OCI-LY7 (cell line): Measurements from ENCODE around the gene RAB35.

Source experiments
- EZH2phosphoT487 ChIP-seq: fragments of 200-600 bp; sonication (generic); IDR thresholded peaks from 2 replicates; pipeline ENCODE4 v1.6.1; 2018; ENCODE audit warnings: low read depth, borderline replicate concordance, mild to moderate bottlenecking, mixed run types, antibody characterized with exemption, low read length, moderate library complexity, mixed read lengths
- TF ChIP-seq, protein P1 (sequence below): fragments of 200-600 bp; sonication (generic); conservative IDR thresholded peaks from 2 replicates; pipeline ENCODE4 v1.5.1; 2014; ENCODE audit warnings: mild to moderate bottlenecking, antibody characterized with exemption, low read length, moderate library complexity, mixed read lengths

DNA sequence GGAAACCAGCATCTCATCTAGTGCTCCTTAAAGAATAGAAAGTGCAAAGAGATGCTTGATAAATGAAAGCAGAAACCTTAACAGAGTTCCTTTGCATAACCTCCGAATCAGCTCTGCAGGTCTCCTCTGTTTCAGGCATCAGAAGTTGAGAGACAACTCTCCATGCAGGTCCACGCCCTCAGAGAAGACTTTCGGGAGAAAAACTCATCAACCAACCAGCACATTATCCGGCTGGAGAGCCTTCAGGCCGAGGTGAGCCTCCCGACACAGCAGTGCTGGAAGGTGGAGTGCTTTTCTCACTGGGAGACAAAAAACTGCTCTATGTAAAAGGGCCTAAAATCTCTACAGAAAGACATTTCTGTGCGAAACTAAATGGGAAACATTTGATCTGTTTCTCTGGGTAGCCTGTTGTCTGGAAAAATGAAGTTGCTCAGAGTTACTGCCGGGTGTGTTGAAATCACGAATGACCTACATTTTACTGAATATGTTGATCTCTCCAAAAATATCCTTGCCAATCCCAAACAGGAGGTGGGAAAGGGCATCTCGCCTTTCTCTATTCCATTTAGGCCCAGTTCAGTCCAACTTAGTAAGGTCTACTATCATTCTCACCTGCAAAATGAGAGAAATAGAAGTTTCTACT lies 54.9 kb downstream of the RAB35 start:
- TF ChIP-seq, protein P1, sequence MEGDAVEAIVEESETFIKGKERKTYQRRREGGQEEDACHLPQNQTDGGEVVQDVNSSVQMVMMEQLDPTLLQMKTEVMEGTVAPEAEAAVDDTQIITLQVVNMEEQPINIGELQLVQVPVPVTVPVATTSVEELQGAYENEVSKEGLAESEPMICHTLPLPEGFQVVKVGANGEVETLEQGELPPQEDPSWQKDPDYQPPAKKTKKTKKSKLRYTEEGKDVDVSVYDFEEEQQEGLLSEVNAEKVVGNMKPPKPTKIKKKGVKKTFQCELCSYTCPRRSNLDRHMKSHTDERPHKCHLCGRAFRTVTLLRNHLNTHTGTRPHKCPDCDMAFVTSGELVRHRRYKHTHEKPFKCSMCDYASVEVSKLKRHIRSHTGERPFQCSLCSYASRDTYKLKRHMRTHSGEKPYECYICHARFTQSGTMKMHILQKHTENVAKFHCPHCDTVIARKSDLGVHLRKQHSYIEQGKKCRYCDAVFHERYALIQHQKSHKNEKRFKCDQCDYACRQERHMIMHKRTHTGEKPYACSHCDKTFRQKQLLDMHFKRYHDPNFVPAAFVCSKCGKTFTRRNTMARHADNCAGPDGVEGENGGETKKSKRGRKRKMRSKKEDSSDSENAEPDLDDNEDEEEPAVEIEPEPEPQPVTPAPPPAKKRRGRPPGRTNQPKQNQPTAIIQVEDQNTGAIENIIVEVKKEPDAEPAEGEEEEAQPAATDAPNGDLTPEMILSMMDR, result no peak
- no peak for TF ChIP-seq EZH2phosphoT487
